HG02981 (cell line): ENCODE results near the gene PIMREG.

Experiments used
- ATAC-seq: cut with Tn5 transposase; IDR thresholded peaks from one replicate; pipeline ENCODE4 v1.9.1; 2021; ENCODE audit warnings: mild to moderate bottlenecking, moderate library complexity; ENCODE audit not compliant: unreplicated experiment

The PIMREG gene

DNA sequence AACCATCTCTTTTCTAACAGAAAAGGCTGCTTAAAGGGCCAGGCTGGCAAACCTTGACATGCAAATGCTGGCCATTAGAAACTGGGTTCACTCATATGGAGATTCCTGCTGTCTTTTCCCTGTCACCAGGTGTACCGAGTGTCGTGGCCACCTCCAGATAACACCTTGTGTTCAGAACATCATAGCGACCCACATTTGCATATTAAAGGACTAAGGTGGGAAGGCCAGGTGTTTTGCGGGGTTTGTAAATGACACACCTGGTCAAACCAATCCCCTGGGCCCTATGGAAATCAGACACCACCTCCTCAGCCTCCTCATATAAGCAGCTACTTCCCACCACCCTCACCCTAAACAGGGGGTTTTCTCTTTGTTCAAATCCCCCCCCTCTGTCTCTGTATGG is 6.8 kb upstream of the PIMREG start:
- no peak for ATAC-seq

DNA sequence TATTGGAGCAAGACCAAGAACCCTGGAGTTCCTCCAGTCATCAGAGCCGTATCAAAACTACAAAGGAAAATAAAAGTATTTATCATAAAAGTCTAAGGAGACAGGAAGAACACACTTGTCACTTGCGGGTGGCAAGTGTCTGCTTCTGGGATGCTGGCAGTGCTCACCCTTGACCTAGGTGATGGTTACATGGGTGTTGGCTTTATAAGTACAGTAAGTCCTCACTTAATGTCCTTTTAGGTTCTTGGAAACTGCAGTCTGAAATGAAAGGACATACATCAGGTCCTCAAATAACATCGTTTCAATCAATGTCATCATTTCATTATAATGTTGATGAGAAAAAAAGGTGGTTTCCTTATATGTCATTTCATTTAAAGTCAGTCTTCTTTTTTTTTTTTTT is 6.3 kb upstream of the PIMREG start:
- no peak for ATAC-seq

GRCh38 chr17:6439951-6440350 is 4.3 kb upstream of the PIMREG start:
- no peak for ATAC-seq

DNA sequence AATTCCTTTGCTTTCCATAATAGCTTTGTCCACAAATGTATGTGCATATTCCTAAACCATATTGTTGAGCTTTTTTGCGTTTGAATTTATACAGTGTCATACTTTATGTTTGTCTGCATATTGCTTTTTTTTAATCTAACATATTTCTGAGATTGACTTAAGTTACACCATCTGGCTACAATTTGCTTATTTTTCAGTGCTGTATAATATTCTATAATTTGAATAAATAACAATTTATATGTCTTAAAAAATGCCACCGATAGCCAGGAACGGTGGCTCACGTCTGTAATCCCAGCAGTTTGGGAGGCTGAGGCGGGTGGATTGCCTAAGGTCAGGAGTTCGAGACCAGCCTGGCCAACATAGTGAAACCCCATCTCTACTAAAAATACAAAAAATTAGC is 1.5 kb upstream of the PIMREG start:
- no peak for ATAC-seq

GRCh38 chr17:6444571-6445335 is 498 bp downstream of the PIMREG start:
- ATAC-seq: no peak

GRCh38 chr17:6446516-6447100 is 2.4 kb downstream of the PIMREG start:
- no peak for ATAC-seq

- ATAC-seq: no peak
Observed at GRCh38 chr17:6448473-6448872, 4.2 kb downstream of the PIMREG start.

- no peak for ATAC-seq
Observed at GRCh38 chr17:6449307-6449706, 5.1 kb downstream of the PIMREG start.

- ATAC-seq: no peak
Observed at GRCh38 chr17:6450926-6451832, 6.9 kb downstream of the PIMREG start.

GRCh38 chr17:6452471-6453266 is 8.4 kb downstream of the PIMREG start:
- no peak for ATAC-seq

DNA sequence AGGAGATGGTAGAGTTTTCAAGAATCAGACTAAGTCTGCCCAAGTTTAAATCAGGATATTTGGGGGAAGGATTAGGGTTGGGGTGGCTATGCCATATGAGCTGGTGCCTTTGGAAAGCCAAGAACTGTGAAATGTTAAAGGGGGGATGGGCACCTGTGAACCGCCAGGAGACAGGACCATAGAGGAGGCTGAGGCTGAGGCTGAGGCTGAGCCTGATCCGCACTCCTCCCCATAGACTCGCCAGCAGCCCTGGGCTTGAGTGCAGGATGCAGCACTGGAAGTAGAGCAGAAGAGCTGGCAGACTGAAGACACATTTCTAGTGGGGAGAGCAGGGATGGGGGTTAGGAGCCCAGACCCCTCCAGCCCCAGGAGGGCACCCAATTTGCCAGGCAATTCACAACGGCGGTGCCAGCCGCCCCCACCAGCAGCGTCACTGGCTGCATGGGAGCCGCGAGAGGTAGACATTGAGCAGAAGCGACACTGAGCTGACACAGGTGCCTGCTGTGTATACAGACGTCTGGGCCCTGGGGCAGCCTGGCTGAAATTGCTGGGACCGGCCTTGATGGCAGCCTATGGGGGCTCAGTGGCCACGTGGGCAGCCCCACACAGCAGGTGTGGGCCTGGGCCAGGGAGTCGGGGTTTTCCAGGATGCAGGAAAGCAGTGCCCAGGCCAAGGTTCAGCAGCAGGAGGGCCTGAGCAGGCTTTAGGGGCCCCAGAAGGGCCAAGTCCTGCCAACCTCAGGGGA is 9.2 kb downstream of the PIMREG start:
- no peak for ATAC-seq

DNA sequence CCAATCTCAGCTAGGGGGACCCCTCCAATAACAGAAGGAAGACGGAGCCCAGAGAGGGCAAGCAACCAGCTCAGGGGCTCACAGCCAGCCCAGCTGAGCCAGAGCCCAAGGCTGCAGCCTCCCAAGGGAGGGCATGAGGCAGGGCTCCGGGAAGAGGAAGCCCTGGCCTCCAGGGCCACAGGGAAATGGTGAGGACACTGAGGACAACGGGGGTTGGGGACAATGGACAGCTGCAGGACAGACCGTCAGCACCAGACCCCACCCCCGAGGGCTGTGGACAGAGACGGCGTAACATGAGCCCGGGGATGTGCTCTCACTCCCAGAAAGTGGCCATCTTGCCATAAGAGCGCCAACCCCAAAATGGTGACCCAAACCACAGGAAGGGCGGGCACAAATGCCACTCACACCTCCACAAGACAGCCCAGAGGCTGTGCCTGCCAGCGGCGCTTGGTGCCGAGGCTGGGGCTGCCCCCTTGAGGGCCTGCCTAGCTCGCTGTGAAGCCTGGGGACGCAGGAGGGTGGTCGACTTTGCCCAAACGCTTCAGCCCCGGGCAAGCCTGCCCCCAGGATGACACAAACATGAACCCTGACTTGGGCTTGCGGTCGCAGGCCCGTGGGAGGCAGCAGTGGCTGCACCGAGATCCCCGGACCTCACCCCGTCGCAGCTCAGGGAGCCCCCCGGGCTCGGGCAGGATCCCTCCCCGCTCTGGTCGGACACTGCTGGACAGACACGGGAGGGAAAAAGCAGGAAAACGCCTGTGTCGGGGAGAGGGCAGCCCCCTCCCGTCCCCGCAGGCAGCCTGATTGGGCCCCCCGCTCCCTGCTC is 10.5 kb downstream of the PIMREG start:
- ATAC-seq: no peak

DNA sequence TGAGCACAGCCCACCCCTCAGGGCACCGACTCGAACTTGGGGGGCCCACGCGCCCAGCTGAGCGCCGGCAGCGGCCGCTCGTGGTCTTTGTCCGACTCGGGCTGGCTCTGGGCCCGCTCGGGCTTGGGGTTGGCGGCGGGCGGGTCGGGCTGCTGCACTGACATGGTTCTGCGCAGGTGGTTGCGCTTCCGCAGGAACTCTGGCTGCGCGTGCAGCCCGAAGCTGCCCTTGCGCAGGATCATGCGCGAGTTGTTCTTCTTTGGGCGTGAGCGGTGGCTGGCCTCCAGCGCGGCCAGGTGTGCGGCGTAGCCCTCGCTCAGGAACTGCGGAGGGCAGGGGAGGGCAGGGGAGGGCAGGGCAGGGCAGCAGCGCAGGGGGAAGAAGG is 11.1 kb downstream of the PIMREG start:
- no peak for ATAC-seq

GRCh38 chr17:6456321-6456720 is 12.1 kb downstream of the PIMREG start:
- ATAC-seq: no peak

GRCh38 chr17:6456914-6457687 is 12.8 kb downstream of the PIMREG start:
- no peak for ATAC-seq

GRCh38 chr17:6457688-6458459 is 13.6 kb downstream of the PIMREG start:
- ATAC-seq: no peak

- no peak for ATAC-seq
Observed at GRCh38 chr17:6458460-6458950, 14.2 kb downstream of the PIMREG start.
